ENCODE results near the gene ALPG. TPM values are rescaled to one million over a fixed set of nuclear protein-coding genes. Genes with fewer than 3 reads are reported as not detected.

The ALPG gene
- total and polyA plus RNA-seq, 9 of the 15 experiments (the other 6 are each of a cell fraction or from before 2014, with no cell fraction given) = not detected

DNA sequence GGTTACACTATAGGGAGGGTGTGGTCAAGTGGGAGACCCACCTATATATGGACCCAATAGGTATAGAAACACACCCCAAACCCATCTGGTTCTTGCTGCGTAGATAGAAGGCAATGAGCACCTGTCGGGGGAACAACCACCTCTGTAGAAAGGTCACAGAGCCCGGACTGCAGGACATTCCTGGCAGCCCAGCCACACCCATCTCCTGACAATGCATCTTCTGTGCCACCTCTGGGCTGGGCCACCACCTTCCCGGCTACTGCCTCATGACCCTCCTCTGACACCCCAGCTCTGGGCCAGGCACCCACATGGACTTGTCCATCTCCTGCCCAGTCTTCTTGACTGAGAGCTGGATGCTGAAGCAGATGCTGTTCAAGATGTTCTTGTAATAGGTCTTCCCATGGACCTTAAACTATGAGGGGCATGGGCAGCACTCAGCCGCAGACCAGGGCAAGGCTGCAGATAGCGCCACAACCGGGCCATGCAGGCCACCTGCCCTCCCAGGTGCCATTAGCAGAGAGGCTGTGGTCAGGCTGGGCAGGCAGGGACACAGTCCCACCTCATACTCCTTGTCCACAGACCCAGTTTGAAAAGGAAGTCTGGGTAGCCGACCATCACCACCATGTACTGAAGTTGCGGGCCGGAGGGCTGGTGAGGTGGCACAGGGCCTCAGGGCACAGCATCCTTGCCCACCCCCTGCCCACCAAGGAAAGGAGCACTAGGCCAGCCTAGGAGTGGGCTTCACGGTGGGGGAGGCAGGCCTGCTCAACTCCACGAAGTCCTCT lies 9.3 kb downstream of the ALPG start:
- in situ Hi-C loops (cut with MboI) = no loop called here
- H2AFZ ChIP-seq (ENCODE audit: low read depth, low read length) = no peak overlapping the region
- H4K20me1 ChIP-seq (replicated peaks; ENCODE audit: control insufficient read depth, insufficient read depth, low read length) = no peaks in the 10 kb centered on the region
- H3K4me1 ChIP-seq (replicated peaks in 1 of 2; ENCODE audit: control insufficient read depth in 2 of 2, insufficient read depth in 2 of 2, low read length in 2 of 2) = peaks cover 0 to 9% of the 10 kb centered on the region in 2 experiments; a peak in 2 of 5 replicates
- no peak overlapping the region for H3K4me3 ChIP-seq
- FAIRE-seq (no peak), DNase-seq (ENCODE audit: extremely low read depth in 1 of 4, low spot score in 3 of 4) (no peak), ATAC-seq (no peak)
- H3K9ac ChIP-seq (ENCODE audit: insufficient read depth in 1 of 2, low read depth in 2 of 2, low read length in 2 of 2) = no peak overlapping the region
- no peak overlapping the region for H3K4me2 ChIP-seq (ENCODE audit: insufficient read depth, low read length)
- CTCF ChIA-PET (ENCODE audit: low intra/inter-chr PET ratio) = no interaction called here
- intact Hi-C loops (cut with micrococcal nuclease) = no loop called here
- no peaks in the 10 kb centered on the region for H3K9me3 ChIP-seq (replicated peaks; ENCODE audit: control insufficient read depth, insufficient read depth, low read depth, low read length)
- H3K27me3 ChIP-seq (ENCODE audit: control insufficient read depth in 2 of 2, insufficient read depth in 2 of 2, low read length in 2 of 2) = peaks cover 0 to 32% of the 10 kb centered on the region in 2 experiments; a peak in 3 of 5 replicates
- no peak overlapping the region for H3K27ac ChIP-seq (ENCODE audit: extremely low read depth, low read depth, low read length)
- POLR2A ChIA-PET = interaction anchor here (0.6 kb wide), 1 partner anchor 75 kb away, joined by 3 read pairs; no protein-coding TSS in a partner anchor
- TF ChIP-seq CREBBP (IDR thresholded peaks at IDR 0.05; ENCODE audit: low read depth, low read length) = no peak
- no peak for TF ChIP-seq U2AF2 (optimal IDR thresholded peaks at IDR 0.05; ENCODE audit: low read depth, low read length)
- TF ChIP-seq SMAD1 (IDR thresholded peaks at IDR 0.05; ENCODE audit: low read depth, low read length, partially characterized antibody) = no peak
- no peak for TF ChIP-seq CC2D1A (IDR thresholded peaks at IDR 0.05)
- no peak for TF ChIP-seq YBX1 (IDR thresholded peaks at IDR 0.05)
- TF ChIP-seq, protein P1, sequence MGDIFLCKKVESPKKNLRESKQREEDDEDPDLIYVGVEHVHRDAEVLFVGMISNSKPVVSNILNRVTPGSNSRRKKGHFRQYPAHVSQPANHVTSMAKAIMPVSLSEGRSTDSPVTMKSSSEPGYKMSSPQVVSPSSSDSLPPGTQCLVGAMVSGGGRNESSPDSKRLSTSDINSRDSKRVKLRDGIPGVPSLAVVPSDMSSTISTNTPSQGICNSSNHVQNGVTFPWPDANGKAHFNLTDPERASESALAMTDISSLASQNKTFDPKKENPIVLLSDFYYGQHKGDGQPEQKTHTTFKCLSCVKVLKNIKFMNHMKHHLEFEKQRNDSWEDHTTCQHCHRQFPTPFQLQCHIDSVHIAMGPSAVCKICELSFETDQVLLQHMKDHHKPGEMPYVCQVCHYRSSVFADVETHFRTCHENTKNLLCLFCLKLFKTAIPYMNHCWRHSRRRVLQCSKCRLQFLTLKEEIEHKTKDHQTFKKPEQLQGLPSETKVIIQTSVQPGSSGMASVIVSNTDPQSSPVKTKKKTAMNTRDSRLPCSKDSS (IDR thresholded peaks at IDR 0.05; ENCODE audit: low read depth, partially characterized antibody) = no peak
- no peak for TF ChIP-seq TSC22D4 (tag; IDR thresholded peaks at IDR 0.05)
- no peak for TF ChIP-seq RAD51 (IDR thresholded peaks at IDR 0.05; ENCODE audit: borderline replicate concordance, low read depth)
- TF ChIP-seq RBM34 (IDR thresholded peaks at IDR 0.05; ENCODE audit: borderline replicate concordance, insufficient read depth, low read length) = no peak
- no peak for TF ChIP-seq U2AF1 (optimal IDR thresholded peaks at IDR 0.05; ENCODE audit: low read depth, low read length)
- no peak for TF ChIP-seq L3MBTL2 (IDR thresholded peaks at IDR 0.05)
- no peak for TF ChIP-seq ZNF561 (CRISPR knock-in tag; conservative IDR thresholded peaks at IDR 0.05)
- no peak for TF ChIP-seq BRF1 (IDR thresholded peaks at IDR 0.05; ENCODE audit: borderline replicate concordance, extremely low read depth, insufficient read length)
- H3K9me1 ChIP-seq (ENCODE audit: control insufficient read depth, insufficient read depth, low read length) = no peaks in the 10 kb centered on the region
- WGBS (ENCODE audit: insufficient coverage, low coverage, missing lambda C conversion rate) = 2% methylated on average over 9 of the region's 12 CpGs
- BruUV-seq (replicated peaks) = no TSS peak
- H3K36me3 ChIP-seq (ENCODE audit: control insufficient read depth, insufficient read depth, low read length) = no peaks in the 10 kb centered on the region
- H3K79me2 ChIP-seq (ENCODE audit: control insufficient read depth, insufficient read depth, low read length) = no peaks in the 10 kb centered on the region
